HG02610 (cell line): Measurements from ENCODE around the gene TRAPPC12.
"Not testable (repeated sequence)": the region's sequence is repeated elsewhere in the genome, so short reads cannot be mapped to it uniquely, and the experiment has no call there.

Experiments used
- ATAC-seq: cut with Tn5 transposase; IDR thresholded peaks from one replicate; pipeline ENCODE4 v1.9.1; 2021; ENCODE audit warnings: mild to moderate bottlenecking, moderate library complexity; ENCODE audit not compliant: unreplicated experiment

Gene TRAPPC12

GRCh38 chr2:3430740-3431490 lies 51.4 kb downstream of the TRAPPC12 start:
- no peak for ATAC-seq

- ATAC-seq, result no peak
Measured at GRCh38 chr2:3432067-3432466, 52.6 kb downstream of the TRAPPC12 start.

- ATAC-seq, result no peak
Measured at GRCh38 chr2:3432693-3433338, 53.3 kb downstream of the TRAPPC12 start.

GRCh38 chr2:3433339-3433699 lies 53.8 kb downstream of the TRAPPC12 start:
- no peak for ATAC-seq

- no peak for ATAC-seq
Measured at GRCh38 chr2:3433776-3434400, 54.4 kb downstream of the TRAPPC12 start.

GRCh38 chr2:3434654-3435053 lies 55.2 kb downstream of the TRAPPC12 start:
- ATAC-seq, result no peak

- ATAC-seq, result no peak
Measured at GRCh38 chr2:3435445-3435844, 56.0 kb downstream of the TRAPPC12 start.

- ATAC-seq, result no peak
Measured at GRCh38 chr2:3440477-3440876, 61.0 kb downstream of the TRAPPC12 start.

- no peak for ATAC-seq
Measured at GRCh38 chr2:3441465-3441864, 62.0 kb downstream of the TRAPPC12 start.

GRCh38 chr2:3442185-3442584 lies 62.7 kb downstream of the TRAPPC12 start:
- no peak for ATAC-seq

- ATAC-seq, result no peak
Measured at GRCh38 chr2:3443083-3443482, 63.6 kb downstream of the TRAPPC12 start.

GRCh38 chr2:3443506-3444084 lies 64.1 kb downstream of the TRAPPC12 start:
- ATAC-seq, result no peak

GRCh38 chr2:3445891-3446290 lies 66.4 kb downstream of the TRAPPC12 start:
- ATAC-seq, result no peak

GRCh38 chr2:3446381-3446780 lies 66.9 kb downstream of the TRAPPC12 start:
- ATAC-seq, result no peak

- ATAC-seq, result not testable (repeated sequence)
Measured at GRCh38 chr2:3447186-3447585, 67.7 kb downstream of the TRAPPC12 start.

- ATAC-seq, result no peak
Measured at GRCh38 chr2:3447789-3448317, 68.4 kb downstream of the TRAPPC12 start.

- ATAC-seq, result not testable (repeated sequence)
Measured at GRCh38 chr2:3448441-3448911, 69.0 kb downstream of the TRAPPC12 start.

- no peak for ATAC-seq
Measured at GRCh38 chr2:3449086-3449485, 69.6 kb downstream of the TRAPPC12 start.

GRCh38 chr2:3449936-3450335 lies 70.4 kb downstream of the TRAPPC12 start:
- ATAC-seq, result no peak

- ATAC-seq, result no peak
Measured at GRCh38 chr2:3450385-3451010, 71.0 kb downstream of the TRAPPC12 start.

- no peak for ATAC-seq
Measured at GRCh38 chr2:3451169-3451568, 71.7 kb downstream of the TRAPPC12 start.
